ENCODE measurements around the gene UBTF.

Gene UBTF

GRCh38 chr17:44187131-44187899 lies 32.2 kb downstream of the UBTF start:
- no peak for DNase-seq (ENCODE audit: extremely low spot score)
- CTCF ChIA-PET, result interaction anchor here (0.7 to 1.3 kb wide), 4 partner anchors 19 to 144 kb away, joined by 3 to 7 read pairs (median 5); no protein-coding TSS in a partner anchor
- TF ChIP-seq NFRKB (IDR thresholded peaks at IDR 0.05) (no peak), FOXM1 (IDR thresholded peaks at IDR 0.05; ENCODE audit: borderline replicate concordance) (no peak), SP1 (IDR thresholded peaks at IDR 0.05) (no peak), SUZ12 (IDR thresholded peaks at IDR 0.05) (no peak), HDGF (IDR thresholded peaks at IDR 0.05; ENCODE audit: borderline replicate concordance) (no peak)
- TF ChIP-seq, protein P1, sequence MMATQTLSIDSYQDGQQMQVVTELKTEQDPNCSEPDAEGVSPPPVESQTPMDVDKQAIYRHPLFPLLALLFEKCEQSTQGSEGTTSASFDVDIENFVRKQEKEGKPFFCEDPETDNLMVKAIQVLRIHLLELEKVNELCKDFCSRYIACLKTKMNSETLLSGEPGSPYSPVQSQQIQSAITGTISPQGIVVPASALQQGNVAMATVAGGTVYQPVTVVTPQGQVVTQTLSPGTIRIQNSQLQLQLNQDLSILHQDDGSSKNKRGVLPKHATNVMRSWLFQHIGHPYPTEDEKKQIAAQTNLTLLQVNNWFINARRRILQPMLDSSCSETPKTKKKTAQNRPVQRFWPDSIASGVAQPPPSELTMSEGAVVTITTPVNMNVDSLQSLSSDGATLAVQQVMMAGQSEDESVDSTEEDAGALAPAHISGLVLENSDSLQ (IDR thresholded peaks at IDR 0.05), result peak; percentile 69
- POLR2A ChIA-PET, result interaction anchor here (0.5 to 2.8 kb wide), 20 partner anchors 8 to 249 kb away, joined by 3 to 31 read pairs (median 5); partner anchors contain the start of genes ASB16, ATXN7L3, G6PC3 and GRN

DNA sequence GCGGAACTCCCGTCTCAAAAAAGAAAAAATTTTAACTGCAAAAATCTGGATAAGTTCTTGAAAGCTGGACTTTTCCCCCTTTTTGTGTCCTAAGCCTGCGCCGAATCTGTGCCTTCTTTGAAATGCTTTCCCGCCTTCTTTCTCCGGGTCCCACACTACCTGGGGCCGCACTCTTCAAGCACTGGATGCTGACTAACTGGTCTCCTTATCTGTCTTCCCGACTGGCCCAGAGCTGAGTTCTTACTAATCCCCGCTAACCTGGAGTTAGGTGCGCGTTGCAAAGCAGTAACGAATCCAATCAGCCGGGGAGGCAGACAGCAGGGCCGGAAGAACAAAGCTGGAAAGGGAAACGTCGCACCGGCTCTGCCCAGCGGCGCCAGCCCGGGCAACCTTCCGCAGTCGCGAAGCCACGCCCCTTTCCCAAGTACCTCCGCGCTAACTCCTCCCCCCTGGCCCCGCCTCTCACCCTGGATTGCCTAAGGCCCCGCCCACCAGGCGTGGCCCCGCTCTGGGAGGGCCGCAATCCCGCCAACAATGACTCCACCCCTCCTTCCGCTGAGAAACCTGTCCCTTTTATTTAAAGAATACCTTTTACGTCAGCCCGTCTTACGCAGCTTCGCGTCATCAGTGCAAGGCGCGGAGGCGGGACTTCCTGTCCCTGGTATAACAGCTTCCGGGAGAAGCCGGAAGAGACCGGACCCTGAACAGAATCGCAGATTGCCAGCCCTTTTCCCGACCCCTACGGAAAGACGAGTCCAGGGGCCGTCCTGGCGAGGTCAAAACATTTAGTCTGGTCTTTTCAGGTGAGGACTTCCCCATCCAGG lies 33.0 kb downstream of the UBTF start, which contains the start of gene TMUB2:
TMUB2 (plus strand) TSS at position 666 of the 824 bp plus-strand sequence. CDS start 737 bp downstream, outside the sequence.
- TF ChIP-seq L3MBTL2 (conservative IDR thresholded peaks at IDR 0.05), result no peak; the same call in 1 of the 2 replicates
- peak; percentile 91 for TF ChIP-seq TARDBP (IDR thresholded peaks at IDR 0.05)
- TF ChIP-seq HDGF (IDR thresholded peaks at IDR 0.05; ENCODE audit: borderline replicate concordance), result no peak
- TF ChIP-seq FOXA1 (IDR thresholded peaks at IDR 0.05), result no peak
- TF ChIP-seq FOXK2 (IDR thresholded peaks at IDR 0.05), result no peak
- TF ChIP-seq NFRKB (IDR thresholded peaks at IDR 0.05), result no peak
- TF ChIP-seq FOXM1 (IDR thresholded peaks at IDR 0.05; ENCODE audit: borderline replicate concordance), result no peak
- TF ChIP-seq LEF1 (IDR thresholded peaks at IDR 0.05; ENCODE audit: borderline replicate concordance), result no peak
- TF ChIP-seq ZNF384 (IDR thresholded peaks at IDR 0.05), result no peak
- TF ChIP-seq ELF4 (IDR thresholded peaks at IDR 0.05), result peak; percentile 78; the same call in 1 of the 2 replicates
- no peak for TF ChIP-seq SP1 (IDR thresholded peaks at IDR 0.05)
- TF ChIP-seq BHLHE40 (IDR thresholded peaks at IDR 0.05; ENCODE audit: borderline replicate concordance), result no peak
- TF ChIP-seq, protein P1 (IDR thresholded peaks at IDR 0.05), result peak; percentile 82
- no peak for TF ChIP-seq CTBP1 (IDR thresholded peaks at IDR 0.05; ENCODE audit: borderline replicate concordance)
- DNase-seq (ENCODE audit: extremely low spot score), result peak; percentile 100
- ChIA-PET CTCF (interaction anchor here (0.7 to 1.4 kb wide), 5 partner anchors 18 to 145 kb away, joined by 3 to 7 read pairs (median 4); no protein-coding TSS in a partner anchor), POLR2A (interaction anchor here (0.5 to 2.8 kb wide), 26 partner anchors 8 to 248 kb away, joined by 3 to 31 read pairs (median 4); partner anchors contain the start of genes ASB16, ATXN7L3, G6PC3 and GRN)

DNA sequence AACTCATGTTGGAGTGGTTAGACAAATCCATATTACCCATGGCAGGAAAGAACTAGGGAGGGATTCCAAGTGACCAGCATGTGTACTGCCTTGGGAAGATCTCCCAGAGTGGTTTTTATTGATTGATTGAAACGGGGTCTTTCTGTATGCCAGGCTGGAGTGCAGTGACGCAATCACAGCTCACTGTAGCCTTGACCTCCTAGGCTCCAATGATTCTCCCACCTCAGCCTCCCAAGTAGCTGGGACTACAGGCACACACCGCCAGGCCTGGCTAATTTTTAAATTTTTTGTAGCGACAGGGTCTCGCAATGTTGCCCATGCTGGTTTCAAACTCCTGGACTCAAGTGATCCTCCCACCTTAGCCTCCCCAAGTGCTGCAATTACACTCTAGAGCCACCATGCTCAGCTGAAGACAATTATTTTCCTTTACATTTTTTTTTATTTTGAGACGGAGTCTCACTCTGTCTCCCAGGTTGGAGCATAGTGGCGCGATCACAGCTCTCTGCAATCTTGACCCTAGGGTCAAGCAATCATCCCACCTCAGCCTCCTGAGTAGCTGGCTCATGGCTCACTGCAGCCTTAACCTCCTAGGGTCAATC lies 35.2 kb downstream of the UBTF start:
- DNase-seq (ENCODE audit: extremely low spot score), result no peak
- TF ChIP-seq ARNT (IDR thresholded peaks at IDR 0.05) (no peak), NFRKB (IDR thresholded peaks at IDR 0.05) (no peak), SP1 (IDR thresholded peaks at IDR 0.05) (no peak), CTBP1 (IDR thresholded peaks at IDR 0.05; ENCODE audit: borderline replicate concordance) (no peak), ZNF384 (IDR thresholded peaks at IDR 0.05) (no peak), FOXM1 (IDR thresholded peaks at IDR 0.05; ENCODE audit: borderline replicate concordance) (no peak), LEF1 (IDR thresholded peaks at IDR 0.05; ENCODE audit: borderline replicate concordance) (no peak), SUZ12 (IDR thresholded peaks at IDR 0.05) (no peak), L3MBTL2 (conservative IDR thresholded peaks at IDR 0.05) (no peak), TARDBP (IDR thresholded peaks at IDR 0.05) (no peak), FOXK2 (IDR thresholded peaks at IDR 0.05) (no peak), ELF4 (IDR thresholded peaks at IDR 0.05) (no peak), FOXA1 (IDR thresholded peaks at IDR 0.05) (no peak), HDGF (IDR thresholded peaks at IDR 0.05; ENCODE audit: borderline replicate concordance) (no peak), BHLHE40 (IDR thresholded peaks at IDR 0.05; ENCODE audit: borderline replicate concordance) (no peak)
- TF ChIP-seq, protein P1 (IDR thresholded peaks at IDR 0.05), result no peak
- POLR2A ChIA-PET, result interaction anchor here (0.6 to 2.8 kb wide), 2 partner anchors 15 to 113 kb away, joined by 3 to 31 read pairs; partner anchors contain the start of gene ATXN7L3
- CTCF ChIA-PET, result interaction anchor here (0.6 to 2.5 kb wide), 4 partner anchors 15 to 785 kb away, joined by 3 to 11 read pairs (median 4); partner anchors contain the start of gene FAM171A2

DNA sequence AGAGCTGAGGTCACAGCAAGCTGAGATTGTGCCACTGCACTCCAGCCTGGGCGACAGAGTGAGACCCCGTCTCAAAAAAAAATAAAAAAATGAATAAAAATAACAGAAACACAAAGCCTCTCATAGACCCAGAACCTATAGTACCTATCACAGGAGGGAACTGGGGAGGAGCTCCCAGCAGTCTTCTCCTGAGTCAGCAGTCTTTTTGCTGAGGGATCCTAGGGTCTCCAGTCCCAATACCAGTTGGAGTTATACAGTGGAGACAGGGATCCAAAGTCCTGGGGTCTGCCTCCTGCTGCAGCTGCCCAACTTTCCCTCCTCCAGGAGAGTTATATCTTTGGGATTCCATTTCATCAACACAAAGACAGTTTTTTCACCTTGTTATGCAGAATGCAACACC lies 36.5 kb downstream of the UBTF start:
- no peak for DNase-seq (ENCODE audit: extremely low spot score)
- POLR2A ChIA-PET, result interaction anchor here (0.8 to 0.9 kb wide), 2 partner anchors 20 to 117 kb away, joined by 3 read pairs; partner anchors contain the start of gene LSM12

More for the DNA sequence above, 36.5 kb downstream of the UBTF start:
- TF ChIP-seq TARDBP (IDR thresholded peaks at IDR 0.05) (no peak), FOXK2 (IDR thresholded peaks at IDR 0.05) (no peak), FOXA1 (IDR thresholded peaks at IDR 0.05) (no peak), HDGF (IDR thresholded peaks at IDR 0.05; ENCODE audit: borderline replicate concordance) (no peak), SP1 (IDR thresholded peaks at IDR 0.05) (no peak), SUZ12 (IDR thresholded peaks at IDR 0.05) (no peak), ZNF384 (IDR thresholded peaks at IDR 0.05) (no peak)
- TF ChIP-seq, protein P1 (IDR thresholded peaks at IDR 0.05), result no peak
- CTCF ChIA-PET, result interaction anchor here (2.5 kb wide), 1 partner anchor 14 kb away, joined by 11 read pairs; no protein-coding TSS in a partner anchor
